Measurements from ENCODE around the gene THBD.

- TF ChIP-seq CTCF (IDR thresholded peaks at IDR 0.05), result no peak
- TF ChIP-seq POLR2AphosphoS5 (IDR thresholded peaks at IDR 0.05), result no peak
- TF ChIP-seq POLR2A (IDR thresholded peaks at IDR 0.05), result no peak
Observed at GRCh38 chr20:22999756-23000155, 49.7 kb downstream of the THBD start.
